ENCODE data around the gene CYP27B1. TPM values are rescaled to one million over a fixed set of nuclear protein-coding genes. Genes with fewer than 3 reads are reported as not detected.

Gene CYP27B1
- total RNA-seq, 1 donor from 2014 or later, result 5.2 TPM

GRCh38 chr12:57734591-57734990 is 32.3 kb downstream of the CYP27B1 start:
- peaks cover 83% of the 10 kb centered on the region for H3K27me3 ChIP-seq (ENCODE audit: control insufficient read depth, insufficient read depth, low read length)
- no peak for DNase-seq (ENCODE audit: low read depth)
- no peak for TF ChIP-seq CTCF (IDR thresholded peaks at IDR 0.05; ENCODE audit: insufficient read depth, low read length, poor library complexity, severe bottlenecking)

GRCh38 chr12:57733928-57734327 is 33.0 kb downstream of the CYP27B1 start:
- Histone ChIP-seq H3K4me3 (ENCODE audit: low read depth, low read length) (no peak overlapping the region), H3K27me3 (ENCODE audit: control insufficient read depth, insufficient read depth, low read length) (peaks cover 80% of the 10 kb centered on the region), H3K36me3 (ENCODE audit: control insufficient read depth, insufficient read depth, low read length) (no peaks in the 10 kb centered on the region)
- TF ChIP-seq CTCF (IDR thresholded peaks at IDR 0.05; ENCODE audit: insufficient read depth, low read length, poor library complexity, severe bottlenecking), result no peak
- no peak for DNase-seq (ENCODE audit: low read depth)

More at GRCh38 chr12:57734591-57734990, 32.3 kb downstream of the CYP27B1 start:
- H3K36me3 ChIP-seq (ENCODE audit: control insufficient read depth, insufficient read depth, low read length), result no peaks in the 10 kb centered on the region
- no peak overlapping the region for H3K4me3 ChIP-seq (ENCODE audit: low read depth, low read length)

GRCh38 chr12:57732726-57733593 is 33.9 kb downstream of the CYP27B1 start:
- Histone ChIP-seq H3K36me3 (ENCODE audit: control insufficient read depth, insufficient read depth, low read length) (no peaks in the 10 kb centered on the region), H3K4me3 (ENCODE audit: low read depth, low read length) (no peak overlapping the region), H3K27me3 (ENCODE audit: control insufficient read depth, insufficient read depth, low read length) (peaks cover 78% of the 10 kb centered on the region)
- no peak for DNase-seq (ENCODE audit: low read depth)
- TF ChIP-seq CTCF (IDR thresholded peaks at IDR 0.05; ENCODE audit: insufficient read depth, low read length, poor library complexity, severe bottlenecking), result no peak

- H3K4me3 ChIP-seq (ENCODE audit: low read depth, low read length), result no peak overlapping the region
- no peak for DNase-seq (ENCODE audit: low read depth)
- no peaks in the 10 kb centered on the region for H3K36me3 ChIP-seq (ENCODE audit: control insufficient read depth, insufficient read depth, low read length)
- no peak for TF ChIP-seq CTCF (IDR thresholded peaks at IDR 0.05; ENCODE audit: insufficient read depth, low read length, poor library complexity, severe bottlenecking)
- peaks cover 78% of the 10 kb centered on the region for H3K27me3 ChIP-seq (ENCODE audit: control insufficient read depth, insufficient read depth, low read length)
These were observed 34.6 kb downstream of the CYP27B1 start for GRCh38 chr12:57732270-57732669.

GRCh38 chr12:57731411-57732080 is 35.3 kb downstream of the CYP27B1 start:
- no peak for TF ChIP-seq CTCF (IDR thresholded peaks at IDR 0.05; ENCODE audit: insufficient read depth, low read length, poor library complexity, severe bottlenecking)
- DNase-seq (ENCODE audit: low read depth), result no peak
- H3K4me3 ChIP-seq (ENCODE audit: low read depth, low read length), result no peak overlapping the region
- H3K36me3 ChIP-seq (ENCODE audit: control insufficient read depth, insufficient read depth, low read length), result no peaks in the 10 kb centered on the region
- peaks cover 78% of the 10 kb centered on the region for H3K27me3 ChIP-seq (ENCODE audit: control insufficient read depth, insufficient read depth, low read length)

Data from kidney epithelial cell (primary cell).